H1 (cell line): ENCODE measurements around the gene ELAVL2. TPM values are rescaled to one million over a fixed set of nuclear protein-coding genes. Genes with fewer than 3 reads are reported as not detected.

Source experiments
- CTCF ChIA-PET: fragments of 300-600 bp; sonication (Branson Sonifier 250); formaldehyde crosslinking; loops from one replicate; lab custom pipeline; 2021; ENCODE audit not compliant: partially characterized antibody; lab: Charles Lee
- POLR2A ChIA-PET: fragments of 300-600 bp; sonication (Branson Sonifier 250); formaldehyde crosslinking; loops from one replicate; lab custom pipeline; 2021; ENCODE audit warnings: inconsistent platforms; ENCODE audit not compliant: partially characterized antibody; lab: Charles Lee
- DNase-seq, 2 experiments: peaks; one replicate each; pipeline versions ENCODE4 v3.0.0 to v3.0.0-alpha.2; 2010 to 2022; ENCODE audit warnings: low spot score in 2 of 2, low read depth in 1 of 2, mixed read lengths in 1 of 2
- FAIRE-seq: peaks from 2 replicates; lab custom pipeline; 2011; peaks lifted over from hg19 to GRCh38; lab: Jason Lieb, UNC
- H2AFZ ChIP-seq: 2 replicates; pipeline ENCODE4 v1.8.1; 2012; ENCODE audit warnings: low read length, inconsistent platforms
- H2AK5ac ChIP-seq: 2 replicates; pipeline ENCODE4 v1.6.1; 2013; ENCODE audit warnings: low read depth, low read length
- H2BK120ac ChIP-seq: replicated peaks from 2 replicates; pipeline ENCODE3; 2013; ENCODE audit warnings: low read depth, low read length, inconsistent platforms
- H2BK12ac ChIP-seq: 2 replicates; pipeline ENCODE4 v1.6.1; 2013; ENCODE audit warnings: low read depth, low read length
- H2BK15ac ChIP-seq: 2 replicates; pipeline ENCODE4 v1.6.1; 2013; ENCODE audit warnings: low read length
- H2BK20ac ChIP-seq: 2 replicates; pipeline ENCODE4 v1.6.1; 2013; ENCODE audit warnings: low read length
- H2BK5ac ChIP-seq: 2 replicates; pipeline ENCODE4 v1.6.1; 2013; ENCODE audit warnings: low read depth, low read length
- H3K14ac ChIP-seq: 2 replicates; pipeline ENCODE4 v1.6.1; 2013; ENCODE audit warnings: inconsistent platforms; ENCODE audit not compliant: insufficient read length
- H3K18ac ChIP-seq: 2 replicates; pipeline ENCODE4 v1.6.1; 2013; ENCODE audit warnings: low read length; ENCODE audit errors: extremely low read depth
- H3K23ac ChIP-seq: 2 replicates; pipeline ENCODE4 v1.6.1; 2013; ENCODE audit warnings: inconsistent platforms; ENCODE audit not compliant: insufficient read length
- H3K23me2 ChIP-seq: 2 replicates; pipeline ENCODE4 v1.6.1; 2013; ENCODE audit warnings: low read depth, low read length
- H3K27ac ChIP-seq: 2 replicates; pipeline ENCODE4 v1.6.1; 2011; ENCODE audit warnings: low read depth, low read length, inconsistent platforms
- H3K27me3 ChIP-seq, 4 experiments: replicated peaks in 1 of 4; 1 replicate in 1 of 4; 2 replicates in 3 of 4; pipeline versions ENCODE4 v1.6.1 to v1.8.1; 2011 to 2013; ENCODE audit warnings: low read length in 3 of 4, mild to moderate bottlenecking in 3 of 4, inconsistent platforms in 2 of 4, mixed read lengths in 2 of 4, moderate library complexity in 1 of 4; ENCODE audit not compliant: control insufficient read depth in 3 of 4, insufficient read depth in 3 of 4; ENCODE audit errors: extremely low read depth in 1 of 4
- H3K36me3 ChIP-seq, 4 experiments: 2 replicates each; pipeline versions ENCODE4 v1.6.1 to v1.8.1; 2011 to 2013; ENCODE audit warnings: mild to moderate bottlenecking in 4 of 4, low read length in 3 of 4, moderate library complexity in 2 of 4, control low read depth in 1 of 4, inconsistent platforms in 1 of 4; ENCODE audit not compliant: insufficient read depth in 4 of 4, control insufficient read depth in 2 of 4
- H3K4ac ChIP-seq: replicated peaks from 2 replicates; pipeline ENCODE3; 2013; ENCODE audit warnings: low read length, low read depth, mixed read lengths, inconsistent platforms; ENCODE audit not compliant: insufficient read length
- H3K4me1 ChIP-seq, 4 experiments: replicated peaks in 1 of 4; 1 replicate in 1 of 4; 2 replicates in 3 of 4; pipeline versions ENCODE4 v1.6.1 to v1.8.1; 2011 to 2013; ENCODE audit warnings: low read length in 3 of 4, inconsistent platforms in 2 of 4, mixed read lengths in 1 of 4; ENCODE audit not compliant: insufficient read depth in 4 of 4, control insufficient read depth in 3 of 4
- H3K4me2 ChIP-seq, 2 experiments: 2 replicates each; pipeline versions ENCODE4 v1.6.1 to v1.8.1; 2011 to 2013; ENCODE audit warnings: low read depth in 2 of 2, low read length in 2 of 2, control low read depth in 1 of 2, inconsistent platforms in 1 of 2, mild to moderate bottlenecking in 1 of 2; ENCODE audit not compliant: insufficient read depth in 1 of 2
- H3K4me3 ChIP-seq, 4 experiments: fragments of 200-600, 300-600 bp in 1 of 4; sonication (generic), shearing (Covaris generic), sonication (Bioruptor Twin) in 1 of 4; 2 replicates each; pipeline versions ENCODE4 v1.5.1 to v1.8.1; 2011 to 2016; ENCODE audit warnings: low read length in 4 of 4, low read depth in 3 of 4, control low read depth in 2 of 4, inconsistent platforms in 2 of 4, mild to moderate bottlenecking in 2 of 4, mixed read lengths in 1 of 4, moderate library complexity in 1 of 4; ENCODE audit not compliant: insufficient read depth in 2 of 4; ENCODE audit errors: extremely low read depth in 1 of 4
- H3K56ac ChIP-seq: replicated peaks from 2 replicates; pipeline ENCODE3; 2013; ENCODE audit warnings: low read depth, mild to moderate bottlenecking, mixed read lengths, low read length, inconsistent platforms; ENCODE audit not compliant: insufficient read length
- H3K79me1 ChIP-seq: 2 replicates; pipeline ENCODE4 v1.6.1; 2013; ENCODE audit warnings: low read depth, low read length, control low read depth
- H3K79me2 ChIP-seq, 2 experiments: 2 replicates each; pipeline versions ENCODE4 v1.6.1 to v1.8.1; 2012 to 2013; ENCODE audit warnings: low read length in 2 of 2, mild to moderate bottlenecking in 2 of 2, inconsistent platforms in 1 of 2; ENCODE audit not compliant: insufficient read depth in 2 of 2, control insufficient read depth in 1 of 2
- H3K9ac ChIP-seq, 4 experiments: replicated peaks in 1 of 4; 1 replicate in 1 of 4; 2 replicates in 3 of 4; pipeline versions ENCODE4 v1.6.1 to v1.8.1; 2011 to 2013; ENCODE audit warnings: low read depth in 3 of 4, low read length in 3 of 4, control low read depth in 2 of 4, mild to moderate bottlenecking in 2 of 4, moderate library complexity in 2 of 4, inconsistent platforms in 1 of 4; ENCODE audit errors: extremely low read depth in 1 of 4
- H3K9me3 ChIP-seq, 2 experiments: 2 replicates each; pipeline versions ENCODE4 v1.6.1 to v1.8.1; 2012 to 2013; ENCODE audit warnings: mild to moderate bottlenecking in 2 of 2, moderate library complexity in 2 of 2, control low read depth in 1 of 2, inconsistent platforms in 1 of 2, low read depth in 1 of 2, low read length in 1 of 2, mixed read lengths in 1 of 2; ENCODE audit not compliant: insufficient read depth in 2 of 2
- H4K20me1 ChIP-seq, 2 experiments: replicated peaks in 1 of 2; 2 replicates each; pipeline versions ENCODE3 to v1.8.1; 2011 to 2013; ENCODE audit warnings: inconsistent platforms in 2 of 2, low read length in 2 of 2, mild to moderate bottlenecking in 1 of 2; ENCODE audit not compliant: insufficient read depth in 2 of 2, control insufficient read depth in 1 of 2
- H4K5ac ChIP-seq: 2 replicates; pipeline ENCODE4 v1.6.1; 2013; ENCODE audit warnings: low read length, low read depth, mixed read lengths, inconsistent platforms; ENCODE audit not compliant: insufficient read length
- H4K8ac ChIP-seq: 2 replicates; pipeline ENCODE4 v1.8.0; 2013; ENCODE audit warnings: mild to moderate bottlenecking, moderate library complexity, low read length, inconsistent platforms; ENCODE audit not compliant: insufficient read depth; ENCODE audit errors: extremely low read depth
- H4K91ac ChIP-seq: replicated peaks from 2 replicates; pipeline ENCODE3; 2013; ENCODE audit warnings: low read length, mixed read lengths, inconsistent platforms; ENCODE audit not compliant: insufficient read length
- BCL11A ChIP-seq, 2 experiments: IDR thresholded peaks; one replicate each; pipeline ENCODE4 v1.6.1; 2011; ENCODE audit warnings: low read depth in 2 of 2, low read length in 2 of 2, mild to moderate bottlenecking in 2 of 2
- GTF2F1 ChIP-seq: IDR thresholded peaks from 2 replicates; pipeline ENCODE4 v1.6.1; 2012; ENCODE audit warnings: low read depth, low read length, improper control_type of control experiment, borderline replicate concordance
- HDAC6 ChIP-seq: IDR thresholded peaks from one replicate; pipeline ENCODE4 v1.7.1; 2012; ENCODE audit warnings: low read depth, mild to moderate bottlenecking, inconsistent platforms, low read length, moderate library complexity
- SAP30 ChIP-seq: fragments of 300-600 bp; sonication (generic); IDR thresholded peaks from 2 replicates; pipeline ENCODE4 v1.7.1; 2012; ENCODE audit warnings: low read length, moderate library complexity, mild to moderate bottlenecking, inconsistent platforms; ENCODE audit not compliant: insufficient read depth, insufficient replicate concordance
- SRF ChIP-seq: IDR thresholded peaks from 2 replicates; pipeline ENCODE4 v1.6.1; 2011; ENCODE audit warnings: mild to moderate bottlenecking, low read depth, low read length, moderate library complexity
- TAF1 ChIP-seq: IDR thresholded peaks from 2 replicates; pipeline ENCODE4 v1.6.1; 2011; ENCODE audit warnings: mild to moderate bottlenecking, low read depth, low read length
- TEAD4 ChIP-seq: IDR thresholded peaks from 2 replicates; pipeline ENCODE4 v1.6.1; 2012; ENCODE audit warnings: low read depth, low read length, inconsistent platforms, mixed read lengths
- WGBS, 2 experiments: shearing (Covaris generic) in 1 of 2; methylation state at CpG; one replicate each; pipeline versions ENCODE4 v1.1.6 to v1.1.7; 2013 to 2015; ENCODE audit warnings: low lambda C conversion rate in 2 of 2, mixed read lengths in 2 of 2, inconsistent platforms in 1 of 2, low coverage in 1 of 2, missing lambda C conversion rate in 1 of 2; ENCODE audit not compliant: insufficient replicate concordance in 2 of 2, insufficient coverage in 1 of 2, insufficient read length in 1 of 2; ENCODE audit errors: extremely low coverage in 1 of 2, missing lambda C conversion rate in 1 of 2; 5-methylcytosine and 5-hydroxymethylcytosine counted together
- polyA plus RNA-seq, 7 experiments: library from polyadenylated mRNA; depleted of rRNA in 3 of 7; stranded (reverse) in 5 of 7; unstranded in 2 of 7; fragments of >200 nt in 5 of 7; fragments of 200-250 nt in 2 of 7; gene quantifications; 1 replicate in 5 of 7; 2 replicates in 1 of 7; 4 replicates in 1 of 7; pipeline versions ENCODE4 v1.2.1 to v1.2.3, GENCODE V29; 2011 to 2013; ENCODE audit warnings: missing spikeins in 2 of 7, mixed read lengths in 2 of 7
- total RNA-seq: library from RNA; stranded (reverse); fragmentation: NEBNext Ultra II Directional; extraction: Animal tissue kit (Norgen Biotek cat#: 25700); gene quantifications from 2 replicates; pipeline ENCODE4 v1.2.1, GENCODE V29; 2021

Gene ELAVL2
- total and polyA plus RNA-seq, 2 of the 8 experiments (the other 6 are each of a cell fraction or from before 2014, with no cell fraction given) = 4.9 to 21.9 TPM

GRCh38 chr9:23682352-23682751 is 143.7 kb downstream of the ELAVL2 start:
- DNase-seq (no peak), FAIRE-seq (no peak)
- Histone ChIP-seq H3K14ac (no peak overlapping the region), H3K27ac (no peak overlapping the region), H3K23me2 (no peaks in the 10 kb centered on the region), H3K4me1 (peaks cover 5 to 39% (median 12%) of the 10 kb centered on the region in 4 experiments; a peak in 6 of 7 replicates), H3K79me2 (peaks cover 0 to 3% of the 10 kb centered on the region in 2 experiments; a peak in 1 of 4 replicates), H2AK5ac (no peak overlapping the region), H3K27me3 (no peaks in the 10 kb centered on the region), H3K9ac (no peak overlapping the region), H4K91ac (no peak overlapping the region), H2BK5ac (peak overlapping the region; percentile 16), H3K56ac (no peak overlapping the region), H4K20me1 (no peaks in the 10 kb centered on the region), H3K4me3 (no peak overlapping the region), H3K23ac (no peak overlapping the region), H3K36me3 (no peaks in the 10 kb centered on the region; a peak in 4 of 8 replicates), H3K9me3 (0 out of 4 replicates have a peak, but pooled peaks cover 0 to 3% of the 10 kb centered on the region in 2 experiments), H2BK20ac (no peak overlapping the region), H3K4me2 (no peak overlapping the region), H2BK15ac (no peak overlapping the region), H3K4ac (no peak overlapping the region), H2AFZ (no peak overlapping the region), H2BK120ac (no peak overlapping the region), H2BK12ac (no peak overlapping the region), H3K79me1 (no peaks in the 10 kb centered on the region; the same call in 1 of the 2 replicates), H4K8ac (no peak overlapping the region), H3K18ac (no peak overlapping the region), H4K5ac (no peak overlapping the region)
- ChIA-PET CTCF (interaction anchor here (0.8 to 1.3 kb wide), 3 partner anchors 15 to 130 kb away, joined by 3 to 5 read pairs (median 4); no protein-coding TSS in a partner anchor), POLR2A (interaction anchor here (2.1 to 2.9 kb wide), 2 partner anchors 13 to 139 kb away, joined by 5 to 12 read pairs; no protein-coding TSS in a partner anchor)
- 90% methylated on average over 9 of the region's 9 CpGs; no CpG with 5 or more reads in 1 of the 2 experiments for WGBS, 2 experiments
- no peak for TF ChIP-seq GTF2F1
- TF ChIP-seq TEAD4 = no peak
- no peak for TF ChIP-seq BCL11A (IDR thresholded peaks at IDR 0.05; ENCODE audit: low read depth in 2 of 2, low read length in 2 of 2)
- no peak for TF ChIP-seq SRF
- TF ChIP-seq SAP30 = no peak
- no peak for TF ChIP-seq HDAC6
- TF ChIP-seq TAF1 = no peak
